Stomach (tissue), 4 donors: ENCODE results near the gene SIK3.

Source experiments
- EP300 ChIP-seq: sonication (generic); formaldehyde crosslinking; IDR thresholded peaks from one replicate; pipeline ENCODE4 v1.6.1; 2017; ENCODE audit warnings: antibody characterized with exemption
- POLR2A ChIP-seq, 4 donors: fragments of 450-650 bp; IDR thresholded peaks; one replicate each; pipeline ENCODE4 v1.6.1; 2016; ENCODE audit warnings: antibody characterized with exemption in 4 of 4, control low read depth in 2 of 4, mild to moderate bottlenecking in 1 of 4, moderate library complexity in 1 of 4
- TF ChIP-seq, protein P1 (sequence below), 7 experiments: fragments of 450-650 bp in 4 of 7; fragments of 200-600 bp in 3 of 7; sonication (generic) in 3 of 7; IDR thresholded peaks; one replicate each; pipeline ENCODE4 v1.5.1; 2016 to 2019; ENCODE audit warnings: antibody characterized with exemption in 7 of 7, control low read depth in 2 of 7, mild to moderate bottlenecking in 1 of 7

DNA sequence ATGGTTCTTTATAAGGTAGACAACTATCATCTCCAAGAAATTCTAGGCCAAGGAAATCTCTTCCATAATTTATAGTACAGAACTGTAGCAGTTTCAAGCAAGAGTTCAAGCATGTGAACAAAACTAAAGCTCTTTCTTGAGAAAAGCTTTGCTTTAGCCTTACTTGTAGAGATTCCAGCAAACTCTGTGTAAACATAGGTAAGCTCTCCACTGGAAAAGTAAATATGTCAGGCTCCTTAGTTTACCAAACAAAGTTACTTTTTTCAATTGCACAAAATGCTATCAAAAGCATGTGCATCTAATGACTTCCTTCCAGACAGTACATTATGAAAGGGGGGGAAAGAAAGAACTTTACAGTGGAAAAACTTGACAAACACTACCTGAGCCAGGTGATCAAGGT, 125.0 kb downstream of the SIK3 start:
- no peak for TF ChIP-seq POLR2A (IDR thresholded peaks at IDR 0.05)
- TF ChIP-seq, protein P1, sequence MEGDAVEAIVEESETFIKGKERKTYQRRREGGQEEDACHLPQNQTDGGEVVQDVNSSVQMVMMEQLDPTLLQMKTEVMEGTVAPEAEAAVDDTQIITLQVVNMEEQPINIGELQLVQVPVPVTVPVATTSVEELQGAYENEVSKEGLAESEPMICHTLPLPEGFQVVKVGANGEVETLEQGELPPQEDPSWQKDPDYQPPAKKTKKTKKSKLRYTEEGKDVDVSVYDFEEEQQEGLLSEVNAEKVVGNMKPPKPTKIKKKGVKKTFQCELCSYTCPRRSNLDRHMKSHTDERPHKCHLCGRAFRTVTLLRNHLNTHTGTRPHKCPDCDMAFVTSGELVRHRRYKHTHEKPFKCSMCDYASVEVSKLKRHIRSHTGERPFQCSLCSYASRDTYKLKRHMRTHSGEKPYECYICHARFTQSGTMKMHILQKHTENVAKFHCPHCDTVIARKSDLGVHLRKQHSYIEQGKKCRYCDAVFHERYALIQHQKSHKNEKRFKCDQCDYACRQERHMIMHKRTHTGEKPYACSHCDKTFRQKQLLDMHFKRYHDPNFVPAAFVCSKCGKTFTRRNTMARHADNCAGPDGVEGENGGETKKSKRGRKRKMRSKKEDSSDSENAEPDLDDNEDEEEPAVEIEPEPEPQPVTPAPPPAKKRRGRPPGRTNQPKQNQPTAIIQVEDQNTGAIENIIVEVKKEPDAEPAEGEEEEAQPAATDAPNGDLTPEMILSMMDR (IDR thresholded peaks at IDR 0.05), result no peak
- no peak for TF ChIP-seq EP300
